OCI-LY1 (cell line): Measurements from ENCODE around the gene S100Z.

Experiments used
- H2AFZ ChIP-seq: fragments of 200-600 bp; sonication (generic), shearing (Covaris generic); 2 replicates; pipeline ENCODE4 v1.6.0; 2014; ENCODE audit warnings: antibody characterized with exemption, mild to moderate bottlenecking, low read length
- H3F3A ChIP-seq: fragments of 200-600 bp; sonication (generic), shearing (Covaris generic); 2 replicates; pipeline ENCODE4 v1.6.0; 2014; ENCODE audit warnings: mild to moderate bottlenecking, antibody characterized with exemption, low read length, moderate library complexity; ENCODE audit not compliant: insufficient read depth
- H3K27ac ChIP-seq: fragments of 200-600 bp; sonication (generic); 2 replicates; pipeline ENCODE4 v1.5.1; 2014; ENCODE audit warnings: low read length, mixed run types, mild to moderate bottlenecking, low read depth; ENCODE audit not compliant: poor library complexity, severe bottlenecking
- H3K27me3 ChIP-seq: fragments of 200-600 bp; sonication (generic); 2 replicates; pipeline ENCODE4 v1.6.0; 2014; ENCODE audit warnings: antibody characterized with exemption, mild to moderate bottlenecking, low read length, moderate library complexity; ENCODE audit not compliant: insufficient read depth
- H3K36me3 ChIP-seq: fragments of 200-600 bp; sonication (generic); 2 replicates; pipeline ENCODE4 v1.6.1; 2014; ENCODE audit warnings: mild to moderate bottlenecking, antibody characterized with exemption, low read length, moderate library complexity, mixed read lengths; ENCODE audit not compliant: insufficient read depth
- H3K4me1 ChIP-seq: fragments of 200-600 bp; sonication (generic); 2 replicates; pipeline ENCODE4 v1.5.1; 2014; ENCODE audit warnings: mild to moderate bottlenecking, low read length, moderate library complexity; ENCODE audit not compliant: insufficient read depth, severe bottlenecking
- H3K4me2 ChIP-seq: fragments of 200-600 bp; sonication (generic), shearing (Covaris generic); 2 replicates; pipeline ENCODE4 v1.6.1; 2014; ENCODE audit warnings: low read length
- H3K4me3 ChIP-seq: fragments of 200-600 bp; sonication (generic); 2 replicates; pipeline ENCODE4 v1.5.1; 2014; ENCODE audit warnings: low read length, low read depth, mild to moderate bottlenecking, mixed read lengths; ENCODE audit not compliant: poor library complexity, severe bottlenecking
- H3K79me2 ChIP-seq: fragments of 200-600 bp; shearing (Covaris generic); 2 replicates; pipeline ENCODE4 v1.6.1; 2016; ENCODE audit warnings: mixed run types, low read length, mixed read lengths; ENCODE audit not compliant: insufficient read depth
- H3K9ac ChIP-seq: fragments of 200-600 bp; sonication (generic), shearing (Covaris generic); 2 replicates; pipeline ENCODE4 v1.6.1; 2014; ENCODE audit warnings: mild to moderate bottlenecking, low read length, mixed read lengths
- H3K9me2 ChIP-seq: fragments of 200-600 bp; sonication (generic), shearing (Covaris generic); 2 replicates; pipeline ENCODE4 v1.6.1; 2014; ENCODE audit warnings: low read depth, mild to moderate bottlenecking, low read length, mixed read lengths
- H3K9me3 ChIP-seq: fragments of 200-600 bp; shearing (Covaris generic); 2 replicates; pipeline ENCODE4 v1.6.1; 2014; ENCODE audit warnings: low read length, mixed read lengths
- H4K20me1 ChIP-seq: fragments of 200-600 bp; sonication (generic), shearing (Covaris generic); 2 replicates; pipeline ENCODE4 v1.6.0; 2016; ENCODE audit warnings: mild to moderate bottlenecking, low read length; ENCODE audit not compliant: insufficient read depth
- CTCF ChIP-seq: fragments of 200-600 bp; sonication (generic), shearing (Covaris generic); IDR thresholded peaks from 2 replicates; pipeline ENCODE4 v1.5.1; 2017; ENCODE audit warnings: mild to moderate bottlenecking, antibody characterized with exemption, low read length, moderate library complexity, mixed read lengths
- EZH2 ChIP-seq: fragments of 200-600 bp; sonication (generic), shearing (Covaris generic); IDR thresholded peaks from 2 replicates; pipeline ENCODE4 v1.8.0; 2017; ENCODE audit warnings: borderline replicate concordance, mixed run types, mild to moderate bottlenecking, antibody characterized with exemption, low read length, moderate library complexity, mixed read lengths

The S100Z gene

DNA sequence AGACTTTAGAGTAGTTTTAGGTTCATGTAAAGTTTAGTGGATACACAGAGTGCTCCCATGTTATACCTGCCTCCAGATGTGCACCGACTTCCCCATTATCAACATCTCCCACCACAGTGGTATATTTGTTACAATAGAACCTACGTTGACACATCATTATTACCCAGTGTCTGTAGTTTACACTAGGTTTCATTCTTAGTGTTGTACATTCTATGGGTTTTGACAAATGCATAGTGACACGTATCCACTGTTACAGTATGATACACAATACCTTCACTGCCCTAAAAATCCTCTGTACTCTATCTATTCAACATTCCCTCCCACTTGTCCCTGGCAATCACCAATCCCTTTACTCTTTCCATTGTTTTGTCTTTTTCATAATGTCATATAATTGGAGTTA lies 68.7 kb downstream of the S100Z start:
- Histone ChIP-seq H2AFZ (no peak overlapping the region), H3K4me3 (no peak overlapping the region), H3F3A (no peaks in the 10 kb centered on the region), H3K36me3 (peaks cover 32% of the 10 kb centered on the region), H3K4me2 (no peak overlapping the region), H3K79me2 (no peaks in the 10 kb centered on the region), H3K27me3 (no peaks in the 10 kb centered on the region), H3K4me1 (no peaks in the 10 kb centered on the region), H3K9ac (no peak overlapping the region), H3K9me2 (no peaks in the 10 kb centered on the region), H3K9me3 (no peaks in the 10 kb centered on the region), H4K20me1 (no peaks in the 10 kb centered on the region), H3K27ac (no peak overlapping the region)
- no peak for TF ChIP-seq CTCF
- TF ChIP-seq EZH2, result no peak

- Histone ChIP-seq H2AFZ (no peak overlapping the region), H3K27ac (no peak overlapping the region), H3K9me3 (no peaks in the 10 kb centered on the region), H3K4me1 (no peaks in the 10 kb centered on the region), H3F3A (no peaks in the 10 kb centered on the region), H3K4me3 (no peak overlapping the region), H3K36me3 (peaks cover 26% of the 10 kb centered on the region; the same call in 1 of the 2 replicates), H3K4me2 (no peak overlapping the region), H3K79me2 (no peaks in the 10 kb centered on the region), H3K9me2 (no peaks in the 10 kb centered on the region), H3K9ac (no peak overlapping the region), H4K20me1 (no peaks in the 10 kb centered on the region), H3K27me3 (no peaks in the 10 kb centered on the region)
- no peak for TF ChIP-seq CTCF
- no peak for TF ChIP-seq EZH2
Measured at GRCh38 chr5:76920491-76920890, 70.7 kb downstream of the S100Z start.

DNA sequence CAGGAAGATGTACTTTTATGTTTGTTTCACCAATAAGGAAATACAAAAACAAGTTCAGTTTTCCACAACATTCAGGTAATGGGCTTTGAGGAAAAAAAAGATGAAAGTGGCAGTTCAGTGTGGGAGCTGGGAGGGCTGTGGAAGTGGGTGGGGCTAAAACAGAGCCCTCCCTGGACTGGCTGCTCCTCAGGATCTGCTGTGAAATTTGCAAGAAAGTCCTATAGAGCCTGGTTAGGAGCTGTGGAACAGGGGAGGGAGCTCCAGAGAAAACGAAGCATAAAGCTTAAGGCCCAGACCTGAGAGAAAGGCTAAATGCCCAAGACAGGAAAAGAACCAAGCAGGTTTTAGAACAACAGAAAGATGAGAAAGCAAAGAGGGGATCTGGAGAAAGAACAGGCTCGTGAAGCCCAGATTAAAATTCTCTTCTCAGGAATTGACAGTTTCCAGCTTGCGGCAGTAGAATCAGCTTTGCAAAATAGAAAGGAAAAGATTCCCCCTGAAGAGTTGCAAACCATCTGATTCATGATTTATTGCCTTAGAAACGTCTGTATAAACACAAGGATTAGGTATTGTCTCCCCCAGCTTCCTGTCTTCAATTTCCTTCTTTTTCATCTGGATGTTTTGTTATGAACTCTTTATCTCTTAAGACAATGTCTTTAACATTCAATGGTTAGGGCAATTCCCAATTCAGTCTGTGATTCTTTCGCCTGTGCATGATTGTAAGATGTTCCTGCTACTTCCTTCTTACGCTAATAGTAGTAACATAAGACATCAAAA lies 76.7 kb downstream of the S100Z start:
- Histone ChIP-seq H3K79me2 (no peaks in the 10 kb centered on the region), H3F3A (no peaks in the 10 kb centered on the region), H3K9me3 (no peaks in the 10 kb centered on the region), H2AFZ (no peak overlapping the region), H3K27ac (no peak overlapping the region), H3K36me3 (peaks cover 10% of the 10 kb centered on the region; the same call in 1 of the 2 replicates), H3K9me2 (no peaks in the 10 kb centered on the region), H3K4me3 (no peak overlapping the region), H3K27me3 (no peaks in the 10 kb centered on the region), H3K9ac (no peak overlapping the region), H3K4me2 (no peak overlapping the region), H3K4me1 (no peaks in the 10 kb centered on the region), H4K20me1 (no peaks in the 10 kb centered on the region)
- TF ChIP-seq CTCF, result no peak
- no peak for TF ChIP-seq EZH2
